NB4 (cell line): ENCODE measurements around the gene SUSD5.

Source experiments
- DNase-seq: peaks from one replicate; pipeline ENCODE4 v3.0.0; 2010; ENCODE audit warnings: low read depth
- H3K4me3 ChIP-seq: one replicate; pipeline ENCODE4 v1.5.1; 2011; ENCODE audit warnings: mild to moderate bottlenecking, low read depth, low read length, moderate library complexity
- CTCF ChIP-seq: IDR thresholded peaks from one replicate; pipeline ENCODE4 v1.5.1; 2012; ENCODE audit warnings: low read depth, low read length
- MAX ChIP-seq: IDR thresholded peaks from 2 replicates; pipeline ENCODE4 v1.6.1; 2011; ENCODE audit warnings: low read depth, low read length
- MYC ChIP-seq: IDR thresholded peaks from 2 replicates; pipeline ENCODE4 v1.6.1; 2011; ENCODE audit warnings: low read depth, low read length
- POLR2A ChIP-seq: IDR thresholded peaks from 2 replicates; pipeline ENCODE4 v1.6.1; 2011; ENCODE audit warnings: mild to moderate bottlenecking; ENCODE audit not compliant: insufficient read length; ENCODE audit errors: extremely low read depth

Gene SUSD5

GRCh38 chr3:33159981-33160380 is 58.6 kb downstream of the SUSD5 start:
- TF ChIP-seq CTCF, result no peak
- TF ChIP-seq POLR2A, result no peak
- TF ChIP-seq MAX, result no peak
- no peak for TF ChIP-seq MYC
- no peak for DNase-seq
- H3K4me3 ChIP-seq, result no peak overlapping the region

GRCh38 chr3:33159234-33159633 is 59.4 kb downstream of the SUSD5 start:
- no peak overlapping the region for H3K4me3 ChIP-seq
- no peak for DNase-seq
- no peak for TF ChIP-seq CTCF
- no peak for TF ChIP-seq MYC
- no peak for TF ChIP-seq MAX
- TF ChIP-seq POLR2A, result no peak

- DNase-seq, result no peak
Measured at GRCh38 chr3:33155301-33155700, 63.3 kb downstream of the SUSD5 start.

GRCh38 chr3:33153782-33154181 is 64.8 kb downstream of the SUSD5 start:
- TF ChIP-seq MYC, result no peak
- no peak for TF ChIP-seq MAX
- no peak for TF ChIP-seq CTCF
- no peak for TF ChIP-seq POLR2A
- DNase-seq, result no peak

More at GRCh38 chr3:33155301-33155700, 63.3 kb downstream of the SUSD5 start:
- no peak overlapping the region for H3K4me3 ChIP-seq
- TF ChIP-seq MAX (no peak), CTCF (no peak), POLR2A (no peak), MYC (no peak)

GRCh38 chr3:33152363-33153360 is 65.9 kb downstream of the SUSD5 start:
- H3K4me3 ChIP-seq, result no peak overlapping the region
- TF ChIP-seq MAX, result no peak
- no peak for TF ChIP-seq MYC
- no peak for TF ChIP-seq POLR2A
- no peak for TF ChIP-seq CTCF
- DNase-seq, result no peak

More at GRCh38 chr3:33153782-33154181, 64.8 kb downstream of the SUSD5 start:
- no peak overlapping the region for H3K4me3 ChIP-seq
